Measurements from ENCODE around the gene FCN2.

GRCh38 chr9:134936346-134937163 is 55.9 kb downstream of the FCN2 start:
- TF ChIP-seq CTCF (IDR thresholded peaks at IDR 0.05 in 8 of 11, conservative IDR thresholded peaks at IDR 0.05 in 3 of 11), result no peak
- no peak for TF ChIP-seq POLR2AphosphoS5 (IDR thresholded peaks at IDR 0.05)
